Endothelial cell of umbilical vein (primary cell): ENCODE measurements around the gene NANOS2. TPM values are rescaled to one million over a fixed set of nuclear protein-coding genes. Genes with fewer than 3 reads are reported as not detected.

Experiments
- BruUV-seq: library from RNA; stranded (reverse); fragments of 400-500 nt; replicated peaks from 2 replicates; lab custom pipeline; 2021; lab: Mats Ljungman, UMichigan
- CTCF ChIA-PET: fragments of 300-600, 350-600 bp; sonication (Branson Sonifier 250); formaldehyde crosslinking; loops from one replicate; lab custom pipeline; 2021; ENCODE audit warnings: antibody characterized with exemption, inconsistent platforms; lab: Charles Lee
- POLR2A ChIA-PET: fragments of 300-600, 350-600 bp; sonication (Branson Sonifier 250); formaldehyde crosslinking; loops from one replicate; lab custom pipeline; 2021; ENCODE audit warnings: antibody characterized with exemption, inconsistent platforms; lab: Charles Lee
- DNase-seq: peaks from one replicate; pipeline ENCODE4 v3.0.0-alpha.2; 2011; ENCODE audit warnings: low read depth, low spot score
- FAIRE-seq: peaks from 2 replicates; lab custom pipeline; 2011; peaks lifted over from hg19 to GRCh38; lab: Jason Lieb, UNC
- H2AFZ ChIP-seq: 2 replicates; pipeline ENCODE4 v1.6.0; 2012; ENCODE audit warnings: low read depth, low read length, control low read depth, inconsistent platforms
- H3K27ac ChIP-seq: 2 replicates; pipeline ENCODE4 v1.5.1; 2011; ENCODE audit warnings: low read depth, mild to moderate bottlenecking, control low read depth, low read length, moderate library complexity; ENCODE audit not compliant: insufficient read depth
- H3K27me3 ChIP-seq, 2 experiments: 2 replicates each; pipeline versions ENCODE4 v1.6.0 to v1.6.1; 2011; ENCODE audit warnings: low read length in 2 of 2, mixed read lengths in 1 of 2; ENCODE audit not compliant: control insufficient read depth in 2 of 2, insufficient read depth in 2 of 2
- H3K36me3 ChIP-seq, 2 experiments: 2 replicates in 1 of 2; 3 replicates in 1 of 2; pipeline ENCODE4 v1.5.1; 2011; ENCODE audit warnings: low read length in 2 of 2, mild to moderate bottlenecking in 1 of 2, moderate library complexity in 1 of 2; ENCODE audit not compliant: control insufficient read depth in 2 of 2, insufficient read depth in 2 of 2; ENCODE audit errors: extremely low read depth in 1 of 2
- H3K4me1 ChIP-seq: 3 replicates; pipeline ENCODE4 v1.5.1; 2011; ENCODE audit warnings: mild to moderate bottlenecking, low read length; ENCODE audit not compliant: control insufficient read depth, insufficient read depth; ENCODE audit errors: extremely low read depth
- H3K4me2 ChIP-seq: 2 replicates; pipeline ENCODE4 v1.6.1; 2011; ENCODE audit warnings: low read length, control low read depth, mixed read lengths; ENCODE audit not compliant: insufficient read depth
- H3K4me3 ChIP-seq, 3 experiments: fragments of 200-600 bp in 1 of 3; sonication (generic), shearing (Covaris generic) in 1 of 3; replicated peaks in 1 of 3; 2 replicates each; pipeline ENCODE4 v1.5.1; 2011 to 2016; ENCODE audit warnings: control low read depth in 3 of 3, low read length in 3 of 3, mild to moderate bottlenecking in 2 of 3, inconsistent platforms in 1 of 3, low read depth in 1 of 3, moderate library complexity in 1 of 3; ENCODE audit not compliant: insufficient read depth in 1 of 3
- H3K79me2 ChIP-seq: 2 replicates; pipeline ENCODE4 v1.6.0; 2012; ENCODE audit warnings: low read length, inconsistent platforms; ENCODE audit not compliant: control insufficient read depth, insufficient read depth
- H3K9ac ChIP-seq: replicated peaks from 2 replicates; pipeline ENCODE3; 2011; ENCODE audit warnings: low read length, control low read depth; ENCODE audit not compliant: insufficient read depth; ENCODE audit errors: extremely low read depth
- H3K9me1 ChIP-seq: replicated peaks from 3 replicates; pipeline ENCODE4 v1.6.0; 2011; ENCODE audit warnings: mild to moderate bottlenecking, low read length; ENCODE audit not compliant: control insufficient read depth, insufficient read depth; ENCODE audit errors: extremely low read depth
- H3K9me3 ChIP-seq: replicated peaks from 2 replicates; pipeline ENCODE4 v1.5.1; 2012; ENCODE audit warnings: low read length, inconsistent platforms; ENCODE audit not compliant: control insufficient read depth, insufficient read depth
- H4K20me1 ChIP-seq: replicated peaks from 2 replicates; pipeline ENCODE3; 2011; ENCODE audit warnings: mild to moderate bottlenecking, low read length; ENCODE audit not compliant: control insufficient read depth, insufficient read depth; ENCODE audit errors: extremely low read depth
- CTCF ChIP-seq, 2 donors: IDR thresholded peaks; 1 replicate in 1 of 2; 2 replicates in 1 of 2; pipeline ENCODE4 v1.5.1; 2011; ENCODE audit warnings: low read length in 2 of 2, mild to moderate bottlenecking in 2 of 2, moderate library complexity in 2 of 2, control low read depth in 1 of 2, inconsistent platforms in 1 of 2, low read depth in 1 of 2; ENCODE audit not compliant: insufficient read depth in 1 of 2; ENCODE audit errors: extremely low read depth in 1 of 2
- EZH2 ChIP-seq: IDR thresholded peaks from 2 replicates; pipeline ENCODE4 v1.6.1; 2012; ENCODE audit warnings: borderline replicate concordance, low read depth, mild to moderate bottlenecking, moderate library complexity, low read length, inconsistent platforms; ENCODE audit not compliant: severe bottlenecking
- FOS ChIP-seq: IDR thresholded peaks from 2 replicates; pipeline ENCODE4 v1.6.1; 2011; ENCODE audit warnings: mild to moderate bottlenecking, low read length, moderate library complexity, borderline replicate concordance; ENCODE audit not compliant: insufficient read depth
- GATA2 ChIP-seq: IDR thresholded peaks from 2 replicates; pipeline ENCODE4 v1.7.0; 2011; ENCODE audit warnings: low read depth, mild to moderate bottlenecking, moderate library complexity, mixed read lengths, low read length; ENCODE audit not compliant: insufficient read length, insufficient read depth
- JUN ChIP-seq: IDR thresholded peaks from 2 replicates; pipeline ENCODE4 v1.6.1; 2011; ENCODE audit warnings: borderline replicate concordance, low read depth; ENCODE audit not compliant: insufficient read length, insufficient read depth
- MYC ChIP-seq: IDR thresholded peaks from one replicate; pipeline ENCODE4 v1.6.1; 2011; ENCODE audit warnings: mild to moderate bottlenecking, low read depth, low read length
- POLR2A ChIP-seq: IDR thresholded peaks from 2 replicates; pipeline ENCODE4 v1.6.1; 2012; ENCODE audit warnings: low read depth, mild to moderate bottlenecking, control low read depth, low read length
- POLR2AphosphoS5 ChIP-seq: IDR thresholded peaks from 2 replicates; pipeline ENCODE4 v1.6.1; 2012; ENCODE audit warnings: low read depth, mild to moderate bottlenecking, control low read depth, low read length, moderate library complexity; ENCODE audit not compliant: insufficient read depth
- dilution Hi-C: fragments of 300-500 bp; cut with MboI; formaldehyde crosslinking; loops from one replicate; pipeline ENCODE4 v1.15.0; 2019; ENCODE audit warnings: low sequenced_read_pairs; ENCODE audit not compliant: extremely low pct_ligation_motif_present
- intact Hi-C: fragments of 100-400 bp; cut with micrococcal nuclease; formaldehyde crosslinking; loops from one replicate; pipeline ENCODE4 v1.10.0; 2022
- polyA plus RNA-seq, 4 experiments: library from polyadenylated mRNA; depleted of rRNA in 3 of 4; stranded (reverse) in 3 of 4; unstranded in 1 of 4; fragments of >200 nt; gene quantifications; 2 replicates each; pipeline versions ENCODE4 v1.2.1 to v1.2.3, GENCODE V29; 2011 to 2012; ENCODE audit warnings: missing spikeins in 1 of 4
- total RNA-seq: library from RNA; stranded (reverse); gene quantifications from 2 replicates; pipeline ENCODE4 v1.2.3, GENCODE V29; 2021
- TF ChIP-seq, protein P1 (sequence below): IDR thresholded peaks from 2 replicates; pipeline ENCODE4 v1.6.1; 2011; ENCODE audit not compliant: insufficient read depth, insufficient read length

NANOS2 gene
- total and polyA plus RNA-seq, 2 donors (not counting 3 experiments of a cell fraction or from before 2014, with no cell fraction given): not detected

- Histone ChIP-seq H3K9ac (no peak overlapping the region), H3K79me2 (no peaks in the 10 kb centered on the region), H3K4me2 (no peak overlapping the region), H3K4me3 (no peak overlapping the region), H2AFZ (no peak overlapping the region), H4K20me1 (no peaks in the 10 kb centered on the region), H3K27me3 (peaks cover 0 to 3% of the 10 kb centered on the region in 2 experiments), H3K4me1 (no peaks in the 10 kb centered on the region), H3K9me1 (no peaks in the 10 kb centered on the region), H3K36me3 (no peaks in the 10 kb centered on the region), H3K9me3 (no peaks in the 10 kb centered on the region), H3K27ac (no peak overlapping the region)
- TF ChIP-seq, protein P1, sequence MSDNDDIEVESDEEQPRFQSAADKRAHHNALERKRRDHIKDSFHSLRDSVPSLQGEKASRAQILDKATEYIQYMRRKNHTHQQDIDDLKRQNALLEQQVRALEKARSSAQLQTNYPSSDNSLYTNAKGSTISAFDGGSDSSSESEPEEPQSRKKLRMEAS: no peak
- no peak for TF ChIP-seq MYC
- no peak for TF ChIP-seq POLR2AphosphoS5
- TF ChIP-seq POLR2A: no peak
- TF ChIP-seq EZH2: no peak
- no peak for TF ChIP-seq CTCF (IDR thresholded peaks at IDR 0.05; ENCODE audit: extremely low read depth in 1 of 2, insufficient read depth in 1 of 2, low read depth in 1 of 2, low read length in 2 of 2)
- no peak for TF ChIP-seq FOS
- TF ChIP-seq JUN: no peak
- no peak for TF ChIP-seq GATA2
- ChIA-PET POLR2A (no interaction called here), CTCF (interaction anchor here (1.3 to 1.6 kb wide), 2 partner anchors 78 to 111 kb away, joined by 3 to 5 read pairs; partner anchors contain the start of gene CCDC61)
- DNase-seq (no peak), FAIRE-seq (no peak)
- dilution Hi-C loops: no loop called here
- no TSS peak for BruUV-seq
- intact Hi-C loops: no loop called here
Measured at GRCh38 chr19:45917421-45918091, 3.0 kb upstream of the NANOS2 start.
